Type B pancreatic cell (in vitro differentiated cells): ENCODE data around the gene UGCG. TPM values are rescaled to one million over a fixed set of nuclear protein-coding genes. Genes with fewer than 3 reads are reported as not detected.

Experiments
- DNase-seq: peaks from one replicate; pipeline ENCODE4 v3.0.0; 2021; ENCODE audit warnings: mixed read lengths; ENCODE audit not compliant: unreplicated experiment; ENCODE audit errors: extremely low spot score
- H3K27ac Mint-ChIP-seq: 2 replicates; pipeline ENCODE4 v1.8.0; 2021; ENCODE audit warnings: mild to moderate bottlenecking, mixed read lengths
- H3K27me3 Mint-ChIP-seq: 2 replicates; pipeline ENCODE4 v1.8.0; 2021; ENCODE audit warnings: mixed read lengths
- H3K36me3 Mint-ChIP-seq: 2 replicates; pipeline ENCODE4 v1.8.0; 2021; ENCODE audit warnings: mixed read lengths
- H3K4me1 Mint-ChIP-seq: one replicate; pipeline ENCODE4 v1.8.0; 2021; ENCODE audit warnings: mixed read lengths; ENCODE audit not compliant: unreplicated experiment
- H3K4me3 Mint-ChIP-seq: 2 replicates; pipeline ENCODE4 v1.8.0; 2021; ENCODE audit warnings: mild to moderate bottlenecking, mixed read lengths
- H3K9me3 Mint-ChIP-seq: 2 replicates; pipeline ENCODE4 v1.8.0; 2021; ENCODE audit warnings: mixed read lengths
- CTCF ChIP-seq: fragments of 200-600 bp; sonication (generic); conservative IDR thresholded peaks from 2 replicates; pipeline ENCODE4 v1.5.0; 2021; ENCODE audit warnings: antibody characterized with exemption, mild to moderate bottlenecking
- long read RNA-seq: library from polyadenylated mRNA; unstranded; transcript quantifications from one replicate; pipeline ENCODE4 v2.0.0, GENCODE V29; 2020
- total RNA-seq: library from RNA; stranded (reverse); gene quantifications from 2 replicates; pipeline ENCODE4 v1.2.1, GENCODE V29; 2021; ENCODE audit warnings: low replicate concordance

UGCG gene
- total RNA-seq: 28.3 and 41.4 TPM in 2 replicates
- long read RNA-seq, full-length matches to known transcripts: 30 of 46 reads
- long read RNA-seq, partial matches to known transcripts: 12 of 46 reads
- long read RNA-seq, other reads (novel, unspliced or antisense): 4 of 46 reads

GRCh38 chr9:111895996-111896941 is at the start of gene UGCG:
UGCG (plus strand) TSS chr9:111896814; CDS start chr9:111897216, 402 bp downstream.
- H3K27ac Mint-ChIP-seq: peak within 1 kb of the TSS; percentile 94
- TF ChIP-seq CTCF: no peak

GRCh38 chr9:111851553-111851952 is 45.1 kb upstream of the UGCG start:
- no peaks in the 10 kb centered on the region for H3K9me3 Mint-ChIP-seq
- H3K27ac Mint-ChIP-seq: peak overlapping the region; percentile 1
- TF ChIP-seq CTCF: no peak
- no peaks in the 10 kb centered on the region for H3K36me3 Mint-ChIP-seq
- peaks cover 5% of the 10 kb centered on the region for H3K4me1 Mint-ChIP-seq
- DNase-seq: no peak
- no peak overlapping the region for H3K4me3 Mint-ChIP-seq
- no peaks in the 10 kb centered on the region for H3K27me3 Mint-ChIP-seq

More at GRCh38 chr9:111895996-111896941, at the start of gene UGCG:
- no peaks in the 10 kb centered on the region for H3K9me3 Mint-ChIP-seq
- H3K36me3 Mint-ChIP-seq: no peaks in the 10 kb centered on the region
- H3K27me3 Mint-ChIP-seq: no peaks in the 10 kb centered on the region
- peak within 1 kb of the TSS; percentile 93 for H3K4me3 Mint-ChIP-seq
- H3K4me1 Mint-ChIP-seq: peaks cover 7% of the 10 kb centered on the region
- peak; percentile 92 for DNase-seq

GRCh38 chr9:111852291-111852690 is 44.3 kb upstream of the UGCG start:
- H3K36me3 Mint-ChIP-seq: no peaks in the 10 kb centered on the region
- no peaks in the 10 kb centered on the region for H3K9me3 Mint-ChIP-seq
- no peak for DNase-seq
- peaks cover 5% of the 10 kb centered on the region for H3K4me1 Mint-ChIP-seq
- H3K4me3 Mint-ChIP-seq: no peak overlapping the region
- H3K27me3 Mint-ChIP-seq: no peaks in the 10 kb centered on the region
- no peak for TF ChIP-seq CTCF
- H3K27ac Mint-ChIP-seq: no peak overlapping the region

GRCh38 chr9:111853450-111853827 is 43.2 kb upstream of the UGCG start:
- H3K36me3 Mint-ChIP-seq: peaks cover 3% of the 10 kb centered on the region
- peaks cover 4% of the 10 kb centered on the region for H3K9me3 Mint-ChIP-seq
- peaks cover 5% of the 10 kb centered on the region for H3K4me1 Mint-ChIP-seq
- no peak for TF ChIP-seq CTCF
- H3K27ac Mint-ChIP-seq: no peak overlapping the region
- no peaks in the 10 kb centered on the region for H3K27me3 Mint-ChIP-seq
- no peak overlapping the region for H3K4me3 Mint-ChIP-seq
- no peak for DNase-seq

- DNase-seq: no peak
- peaks cover 4% of the 10 kb centered on the region for H3K9me3 Mint-ChIP-seq
- no peak overlapping the region for H3K27ac Mint-ChIP-seq
- H3K27me3 Mint-ChIP-seq: no peaks in the 10 kb centered on the region
- H3K36me3 Mint-ChIP-seq: peaks cover 3% of the 10 kb centered on the region
- no peak for TF ChIP-seq CTCF
- H3K4me1 Mint-ChIP-seq: peaks cover 5% of the 10 kb centered on the region
- no peak overlapping the region for H3K4me3 Mint-ChIP-seq
These were observed 41.8 kb upstream of the UGCG start for GRCh38 chr9:111854799-111855198.
